Measurements from ENCODE around the gene TRAPPC12. TPM values are rescaled to one million over a fixed set of nuclear protein-coding genes. Genes with fewer than 3 reads are reported as not detected.
A peak's percentile ranks its signal among the peaks of the same experiment; 100 is the strongest.

The TRAPPC12 gene
- total RNA-seq, 1 experiment from 2014 or later, result 86.2 TPM

DNA sequence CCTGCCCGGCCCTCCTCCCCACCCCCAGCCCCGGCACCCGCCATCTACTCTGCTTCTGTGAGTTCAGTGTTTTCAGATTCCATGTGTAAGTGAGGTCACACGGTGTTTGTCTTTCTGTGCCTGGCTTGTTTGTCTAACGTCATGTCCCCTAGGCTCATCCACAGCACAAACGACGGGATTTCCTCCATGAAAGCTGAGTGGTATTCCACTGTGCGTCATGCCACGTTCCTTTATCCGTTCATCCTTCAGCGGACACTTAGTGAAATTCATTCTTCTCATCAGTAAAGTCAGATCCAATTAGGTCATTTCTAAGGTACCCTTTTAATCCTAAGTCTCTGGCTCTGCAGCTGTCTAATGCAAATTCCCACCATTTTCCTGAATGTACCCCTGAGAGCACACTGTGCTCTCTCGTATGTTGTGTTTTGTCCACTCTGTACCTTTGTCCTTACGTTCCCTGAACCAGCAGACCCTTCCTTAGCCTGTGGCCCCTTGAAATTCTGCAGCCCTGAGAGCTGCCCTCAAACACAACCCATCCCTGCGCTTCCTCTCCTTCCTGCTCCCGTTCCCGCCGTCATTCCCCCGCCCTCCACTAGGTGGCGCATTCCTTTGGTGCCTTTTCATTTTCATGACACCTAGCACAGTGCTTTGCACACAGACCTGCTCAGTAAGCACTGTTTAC lies 44.1 kb downstream of the TRAPPC12 start:
- Histone ChIP-seq H3K4me2 (ENCODE audit: low read length) (no peak overlapping the region), H3K9me3 (ENCODE audit: low read length) (no peaks in the 10 kb centered on the region), H3K9me2 (replicated peaks; ENCODE audit: low read length) (no peaks in the 10 kb centered on the region), H3K79me2 (ENCODE audit: low read length) (no peaks in the 10 kb centered on the region), H4K20me1 (ENCODE audit: low read length) (no peaks in the 10 kb centered on the region), H3K9ac (ENCODE audit: low read length) (no peak overlapping the region), H3K4me1 (ENCODE audit: insufficient read depth, low read length) (no peaks in the 10 kb centered on the region), H3K27ac (ENCODE audit: low read length) (no peak overlapping the region), H3F3A (ENCODE audit: low read length, unreplicated experiment) (no peaks in the 10 kb centered on the region), H3K27me3 (ENCODE audit: low read length) (no peaks in the 10 kb centered on the region), H3K4me3 (ENCODE audit: low read length) (no peak overlapping the region), H2AFZ (ENCODE audit: low read length) (no peak overlapping the region), H3K36me3 (ENCODE audit: low read depth, low read length) (peaks cover 39% of the 10 kb centered on the region)
- ChIA-PET CTCF (interaction anchor here (0.6 to 1.1 kb wide), 3 partner anchors 10 to 54 kb away, joined by 3 to 4 read pairs (median 3); no protein-coding TSS in a partner anchor), POLR2A (ENCODE audit: unreplicated experiment) (no interaction called here)
- no TSS peak for BruUV-seq (replicated peaks)
- TF ChIP-seq CTCF (conservative IDR thresholded peaks at IDR 0.05; ENCODE audit: low read depth, low read length) (peak; percentile 99), EZH2 (IDR thresholded peaks at IDR 0.05; ENCODE audit: low read length, unreplicated experiment) (no peak)
- peak; percentile 75 for DNase-seq
- intact Hi-C loops (cut with micrococcal nuclease), result loop anchor here (1.0 kb wide), 1 partner anchor 228 kb away; no protein-coding TSS in a partner anchor
- peak; percentile 85 for ATAC-seq

- H3K9me2 ChIP-seq (replicated peaks; ENCODE audit: low read length), result no peaks in the 10 kb centered on the region
- no TSS peak for BruUV-seq (replicated peaks)
- POLR2A ChIA-PET (ENCODE audit: unreplicated experiment), result no interaction called here
These were observed 44.8 kb downstream of the TRAPPC12 start for GRCh38 chr2:3424171-3424795.

More at GRCh38 chr2:3424171-3424795, 44.8 kb downstream of the TRAPPC12 start:
- H3K27me3 ChIP-seq (ENCODE audit: low read length), result no peaks in the 10 kb centered on the region
- H2AFZ ChIP-seq (ENCODE audit: low read length), result no peak overlapping the region
- no peaks in the 10 kb centered on the region for H3F3A ChIP-seq (ENCODE audit: low read length, unreplicated experiment)
- CTCF ChIA-PET, result interaction anchor here (0.6 kb wide), 1 partner anchor 53 kb away, joined by 3 read pairs; no protein-coding TSS in a partner anchor
- no peaks in the 10 kb centered on the region for H4K20me1 ChIP-seq (ENCODE audit: low read length)
- H3K79me2 ChIP-seq (ENCODE audit: low read length), result no peaks in the 10 kb centered on the region
- H3K4me2 ChIP-seq (ENCODE audit: low read length), result no peak overlapping the region
- H3K36me3 ChIP-seq (ENCODE audit: low read depth, low read length), result peaks cover 39% of the 10 kb centered on the region
- intact Hi-C loops (cut with micrococcal nuclease), result loop anchor here (1.0 kb wide), 1 partner anchor 227 kb away; no protein-coding TSS in a partner anchor
- H3K27ac ChIP-seq (ENCODE audit: low read length), result no peak overlapping the region
- TF ChIP-seq CTCF (conservative IDR thresholded peaks at IDR 0.05; ENCODE audit: low read depth, low read length), result 0 out of 2 replicates have a peak, but pooled peaks have one; percentile 37
- TF ChIP-seq EZH2phosphoT487 (IDR thresholded peaks at IDR 0.05; ENCODE audit: borderline replicate concordance, low read length), result no peak
- H3K9ac ChIP-seq (ENCODE audit: low read length), result no peak overlapping the region
- H3K9me3 ChIP-seq (ENCODE audit: low read length), result no peaks in the 10 kb centered on the region
- H3K4me1 ChIP-seq (ENCODE audit: insufficient read depth, low read length), result no peaks in the 10 kb centered on the region
- no peak for DNase-seq
- H3K4me3 ChIP-seq (ENCODE audit: low read length), result no peak overlapping the region
- no peak for ATAC-seq

All from PC-3 (cell line).